HG02623 (cell line): Measurements from ENCODE around the gene BRAT1.

Experiments used
- ATAC-seq: cut with Tn5 transposase; IDR thresholded peaks from one replicate; pipeline ENCODE4 v1.9.1; 2021; ENCODE audit warnings: moderate library complexity; ENCODE audit not compliant: unreplicated experiment

Gene BRAT1

DNA sequence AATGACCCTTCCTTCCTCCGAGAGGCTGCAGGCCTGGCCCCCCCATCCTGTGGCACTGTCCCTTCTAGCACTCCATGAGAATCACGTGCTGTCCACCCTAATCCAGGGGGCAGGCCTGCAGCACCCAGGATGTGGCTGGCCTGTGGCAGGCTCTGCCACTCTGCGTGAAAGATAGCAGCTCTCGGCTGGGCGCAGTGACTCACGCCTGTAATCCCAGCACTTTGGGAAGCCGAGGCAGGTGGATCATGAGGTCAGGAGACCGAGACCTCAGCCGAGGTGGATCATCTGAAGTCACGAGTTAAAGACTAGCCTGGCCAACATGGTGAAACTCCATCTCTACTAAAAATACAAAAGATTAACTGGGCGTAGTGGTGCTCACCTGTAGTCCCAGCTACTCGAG is 54.6 kb downstream of the BRAT1 start:
- no peak for ATAC-seq

DNA sequence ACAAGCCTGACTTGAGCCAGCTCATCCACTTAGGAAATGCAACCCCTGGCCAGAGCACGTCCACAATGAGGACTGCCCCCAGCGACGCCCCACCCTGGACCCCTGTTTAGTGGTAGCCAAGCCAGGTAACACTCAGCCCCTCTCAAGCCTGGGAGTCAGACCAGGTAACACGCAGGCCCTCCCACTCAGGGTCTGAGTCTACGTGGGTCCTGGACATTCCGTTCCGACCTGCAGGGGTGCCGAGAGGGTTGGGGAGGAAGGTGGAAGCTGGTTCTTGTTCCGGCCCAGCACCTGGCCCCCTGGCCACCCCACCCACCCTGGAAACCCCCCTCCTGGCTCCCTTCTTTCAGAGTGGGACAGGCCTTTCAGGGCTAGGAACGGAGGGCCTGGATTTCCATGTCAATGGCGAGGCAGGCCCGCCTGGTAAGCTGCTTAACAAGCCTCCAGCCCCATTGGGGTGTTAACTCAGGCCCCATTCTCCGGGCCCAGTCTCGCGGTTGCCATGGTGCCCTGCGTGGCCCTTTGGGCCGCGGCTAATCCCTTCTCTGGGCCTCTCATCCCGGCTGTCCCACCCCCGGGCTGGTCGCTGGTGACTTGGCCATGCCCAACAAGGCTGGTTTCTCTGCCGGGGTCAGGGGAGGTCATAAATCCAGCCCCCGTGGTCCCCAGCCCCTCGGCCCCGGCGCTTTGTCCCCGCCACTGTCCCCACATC is 55.4 kb downstream of the BRAT1 start:
- no peak for ATAC-seq

DNA sequence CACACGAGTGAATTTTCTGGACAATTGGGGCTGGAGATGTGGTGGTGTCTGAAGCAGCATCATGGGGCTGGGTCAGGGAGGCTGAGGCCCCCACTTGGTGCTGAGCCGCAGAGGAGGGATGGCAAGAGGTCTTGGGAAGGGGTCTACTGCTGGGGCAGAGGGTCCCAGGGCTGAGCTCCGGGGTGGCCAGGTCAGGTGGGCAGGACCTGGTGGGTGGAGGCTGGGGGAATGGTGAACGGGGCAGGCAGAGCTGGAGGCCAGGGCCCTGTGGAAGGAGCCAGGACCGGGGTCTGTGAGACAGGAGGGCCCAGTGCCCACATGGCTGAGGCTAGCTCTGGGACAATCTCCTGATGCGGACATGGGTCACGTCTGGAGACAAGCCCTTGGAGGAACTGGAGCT is 56.1 kb downstream of the BRAT1 start:
- no peak for ATAC-seq

DNA sequence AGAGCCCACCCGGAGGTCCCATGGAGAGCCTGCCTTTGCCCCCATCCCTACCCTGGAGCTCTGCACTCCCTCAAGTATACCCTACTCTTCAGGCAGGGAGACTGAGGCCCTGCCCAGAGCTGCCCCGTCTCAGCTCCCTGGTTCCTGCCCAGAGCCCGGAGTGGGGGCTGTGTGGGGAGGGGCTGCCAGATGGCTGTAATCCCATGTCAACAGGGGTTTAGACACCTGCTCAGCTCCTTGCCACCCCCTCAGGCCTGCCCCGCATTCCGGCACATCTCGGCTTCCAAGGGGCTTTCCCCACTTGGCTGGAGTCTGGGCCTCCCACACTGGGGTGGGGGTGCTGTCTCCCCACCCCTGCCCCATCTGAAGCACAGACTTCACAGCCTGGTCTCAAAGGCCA is 56.6 kb downstream of the BRAT1 start:
- ATAC-seq: no peak

DNA sequence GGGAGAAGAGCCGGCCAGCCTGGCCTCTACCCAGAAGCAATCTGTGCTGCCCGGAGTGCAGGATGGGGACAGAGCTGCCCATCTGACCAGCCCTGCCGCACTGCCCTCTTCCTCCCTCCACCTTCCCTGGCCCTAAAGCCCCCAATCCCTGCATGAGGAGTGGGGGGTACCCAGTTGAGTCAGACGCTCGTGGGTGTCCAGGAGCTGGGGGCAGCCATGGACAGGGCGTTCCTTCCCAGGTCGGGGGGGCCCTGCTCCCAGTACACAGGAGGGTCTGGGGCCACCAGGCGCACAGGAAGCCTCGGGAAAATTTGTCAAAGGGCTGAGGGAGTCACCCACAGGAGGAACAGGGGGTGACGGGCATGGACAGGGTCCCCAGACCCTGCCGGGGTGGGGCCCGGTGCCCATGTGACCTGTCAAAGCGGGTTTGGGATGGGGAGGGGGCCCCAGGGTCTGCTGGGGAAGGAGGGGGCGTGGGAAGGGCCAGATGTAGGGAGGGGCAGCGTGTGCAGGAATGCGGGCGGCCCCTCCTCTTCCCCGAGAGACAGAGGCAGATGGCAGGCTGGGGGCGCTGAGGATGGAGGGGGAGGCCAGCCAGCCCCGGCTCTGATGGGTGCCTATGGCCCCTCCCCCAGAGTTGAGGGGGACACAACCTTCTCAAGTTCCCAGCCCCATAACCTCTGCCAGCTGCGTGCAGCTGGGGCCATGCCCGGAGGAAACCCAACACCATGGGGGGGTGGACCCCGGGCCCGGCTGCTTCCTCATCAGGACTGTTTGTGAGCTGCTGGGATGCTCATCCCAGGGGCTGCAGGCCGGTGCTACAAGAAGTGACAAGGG is 57.6 kb downstream of the BRAT1 start:
- ATAC-seq: no peak

DNA sequence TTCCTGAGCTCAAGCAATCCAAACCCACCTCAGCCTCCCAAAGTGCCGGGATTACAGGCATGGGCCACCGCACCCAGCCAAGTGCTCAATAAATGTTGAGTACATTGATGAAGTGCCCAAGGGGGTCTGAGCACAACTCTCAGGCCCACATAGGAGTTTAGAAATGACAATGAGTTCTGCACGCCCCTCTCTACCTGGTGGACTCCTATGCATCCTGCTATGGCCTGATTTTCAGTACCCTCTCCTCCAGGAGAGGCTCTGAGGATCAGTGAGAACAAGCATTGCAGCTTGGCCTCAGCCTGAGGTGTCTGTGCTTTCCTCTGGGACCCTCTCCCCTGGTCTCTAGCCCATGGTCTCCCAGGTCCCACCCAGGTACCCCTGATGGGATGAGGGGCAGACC is 58.3 kb downstream of the BRAT1 start:
- no peak for ATAC-seq

DNA sequence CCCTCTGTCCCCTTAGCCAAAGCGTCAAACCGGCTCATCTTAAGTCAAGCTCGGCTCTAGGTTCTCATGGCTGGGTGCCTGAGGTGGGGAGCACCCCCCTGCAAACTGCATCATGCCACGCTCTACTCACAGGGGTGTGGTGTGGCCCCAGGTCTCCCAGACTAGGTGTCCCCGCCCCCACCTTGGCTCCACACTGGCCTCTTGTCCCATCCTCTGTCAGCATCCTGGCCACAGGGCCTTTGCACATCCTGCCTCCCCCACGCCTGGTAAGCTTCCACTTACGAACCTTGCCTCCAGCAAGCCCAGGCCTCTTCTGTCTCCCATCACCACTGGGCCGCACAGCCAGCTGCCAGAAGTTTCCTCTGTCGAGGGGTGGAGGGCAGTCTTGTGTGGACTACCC is 58.9 kb downstream of the BRAT1 start:
- ATAC-seq: no peak

DNA sequence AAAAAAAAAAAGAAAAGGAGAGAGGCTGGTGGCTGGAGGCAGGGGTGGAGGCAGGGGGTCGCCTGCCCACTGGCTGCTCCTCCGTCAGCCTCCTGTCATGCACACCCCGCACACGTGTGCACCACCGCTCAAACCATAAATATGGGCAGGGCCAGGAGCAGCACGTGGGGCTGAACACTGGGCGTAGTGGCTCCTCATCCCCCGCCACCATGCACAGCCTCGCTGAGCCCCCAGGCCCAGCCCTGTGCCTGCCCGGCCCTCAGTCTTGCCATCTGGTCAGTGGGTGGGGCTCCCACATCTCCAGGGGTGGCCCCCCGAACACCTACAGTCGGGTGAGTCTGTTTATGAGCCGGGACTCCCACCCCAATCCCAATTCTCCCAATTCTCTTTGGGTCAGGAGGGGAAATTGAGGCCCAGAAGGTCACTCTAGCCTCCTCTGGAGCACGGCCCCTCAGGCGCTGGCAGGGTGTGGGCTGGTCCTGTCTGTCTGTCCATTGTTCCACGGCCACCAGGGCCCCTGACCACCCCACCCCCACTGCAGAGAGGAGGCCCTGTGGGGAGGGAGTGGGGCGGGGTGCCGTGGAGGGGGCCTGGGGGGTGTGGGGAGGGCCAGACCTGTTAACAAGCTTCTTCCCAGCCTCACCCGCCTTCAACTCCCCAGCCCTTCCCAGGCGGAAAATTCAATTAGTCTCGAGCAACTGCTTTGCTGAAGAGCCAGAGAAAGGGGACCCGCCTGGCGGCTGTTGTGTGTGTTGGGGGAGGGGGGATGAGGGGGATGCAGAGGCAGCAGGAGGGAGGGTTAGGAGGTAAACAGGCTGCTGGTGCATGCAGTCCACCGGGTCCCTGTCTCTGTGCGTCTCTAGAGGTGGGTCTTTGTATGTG is 59.7 kb downstream of the BRAT1 start:
- no peak for ATAC-seq

DNA sequence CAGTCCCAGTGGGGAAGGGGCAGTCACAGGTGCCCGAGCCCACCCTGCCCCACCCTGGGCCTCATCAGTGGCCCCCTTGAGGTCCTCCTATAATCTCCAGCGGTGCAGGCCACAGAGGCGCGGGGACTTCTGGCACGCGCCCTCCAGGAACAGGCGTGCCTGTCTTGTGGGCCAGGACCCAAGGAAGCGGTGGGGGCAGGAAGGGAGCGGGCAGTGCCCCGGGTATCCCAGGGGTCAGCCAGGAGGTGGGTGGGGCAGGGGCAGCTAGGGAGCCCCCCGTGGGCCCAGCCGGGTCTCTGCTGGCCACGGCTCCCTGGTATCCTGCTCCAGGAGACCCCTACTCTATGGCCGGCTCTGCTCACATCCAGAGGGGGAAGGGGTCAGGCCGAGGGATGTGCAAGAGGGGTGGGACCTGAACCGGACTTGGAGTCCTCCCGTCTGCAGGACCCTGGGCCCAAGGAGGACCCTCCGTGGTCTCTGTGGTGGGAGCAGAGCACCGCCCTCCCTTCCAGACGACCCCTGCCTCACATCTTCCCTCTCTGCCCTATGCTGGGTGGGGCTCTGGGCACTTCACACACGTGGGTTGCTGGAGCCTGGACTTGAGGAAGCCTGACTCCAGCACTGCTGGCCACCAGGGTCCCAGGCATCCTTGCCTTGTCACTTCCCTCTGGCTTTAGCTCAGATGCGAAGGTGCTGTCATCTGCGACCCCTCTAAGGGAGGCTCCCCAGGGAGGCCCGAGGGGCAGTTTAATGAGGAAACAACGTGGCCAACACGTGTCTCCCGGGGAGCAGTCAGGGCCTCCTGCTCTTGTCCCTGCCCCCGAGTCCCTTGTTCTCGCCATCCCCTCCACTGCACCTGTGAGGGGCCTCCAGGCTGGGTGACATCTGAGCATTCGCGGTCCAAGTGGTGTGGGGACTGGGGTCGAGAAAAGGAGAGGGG is 60.9 kb downstream of the BRAT1 start:
- ATAC-seq: no peak

DNA sequence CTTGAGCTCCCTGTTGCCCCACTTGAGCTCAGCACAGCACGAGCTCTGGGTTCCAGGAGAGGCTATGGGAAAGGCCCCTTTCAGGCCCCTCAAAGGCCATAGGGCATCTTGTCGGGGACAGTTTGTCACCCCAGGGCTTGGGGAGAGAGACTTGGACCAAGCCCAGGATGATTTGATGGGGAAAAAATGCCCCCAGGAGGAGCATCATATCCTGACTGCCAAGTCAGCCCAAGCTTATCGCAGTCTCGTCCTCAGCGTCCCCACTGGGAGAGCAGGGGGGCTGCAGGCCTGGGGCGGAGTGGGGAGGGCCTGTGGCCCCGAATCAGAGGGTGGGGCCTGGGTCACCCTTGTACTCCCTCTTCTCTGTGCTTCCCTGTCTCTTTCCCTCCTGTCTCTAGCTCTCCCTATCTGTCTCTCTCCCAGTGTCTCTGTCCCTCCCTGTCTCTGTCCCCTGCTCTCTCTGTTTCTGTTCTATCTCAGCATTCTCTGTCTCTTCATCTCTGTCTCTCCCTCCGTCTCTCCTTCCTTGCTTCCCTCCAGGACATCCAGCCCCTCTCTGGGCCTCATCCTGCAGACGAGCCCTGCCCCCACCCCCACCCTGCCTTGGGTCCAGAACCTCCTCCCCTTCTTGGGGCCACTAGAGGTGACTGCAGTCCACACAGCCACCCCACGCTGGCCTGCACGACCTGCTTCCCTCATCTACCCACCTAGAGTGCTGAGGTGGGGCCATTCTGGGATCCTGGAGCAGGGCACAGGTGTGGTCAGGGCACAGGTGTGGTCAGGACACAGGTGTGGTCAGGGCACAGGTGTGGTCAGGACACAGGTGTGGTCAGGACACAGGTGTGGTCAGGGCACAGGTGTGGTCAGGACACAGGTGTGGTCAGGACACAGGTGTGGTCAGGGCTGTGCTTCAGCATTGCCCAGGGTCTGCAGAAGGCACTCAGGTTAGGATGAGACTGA is 61.8 kb downstream of the BRAT1 start:
- no peak for ATAC-seq

DNA sequence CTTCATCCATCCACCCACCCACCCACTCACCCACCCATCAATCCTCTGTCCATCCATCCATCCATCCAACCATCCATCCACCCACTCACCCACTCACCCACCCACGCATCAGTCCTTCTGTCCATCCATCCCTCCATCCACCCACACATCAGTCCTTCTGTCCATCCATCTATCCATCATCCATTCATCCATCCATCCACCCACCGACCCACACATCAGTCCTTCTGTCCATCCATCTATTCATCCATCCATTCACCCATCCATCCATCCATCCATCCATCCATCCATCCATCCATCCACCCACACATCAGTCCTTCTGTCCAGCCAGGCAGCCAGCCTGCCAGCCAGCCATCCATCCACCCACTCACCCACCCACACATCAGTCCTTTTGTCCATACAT is 63.3 kb downstream of the BRAT1 start:
- no peak for ATAC-seq

DNA sequence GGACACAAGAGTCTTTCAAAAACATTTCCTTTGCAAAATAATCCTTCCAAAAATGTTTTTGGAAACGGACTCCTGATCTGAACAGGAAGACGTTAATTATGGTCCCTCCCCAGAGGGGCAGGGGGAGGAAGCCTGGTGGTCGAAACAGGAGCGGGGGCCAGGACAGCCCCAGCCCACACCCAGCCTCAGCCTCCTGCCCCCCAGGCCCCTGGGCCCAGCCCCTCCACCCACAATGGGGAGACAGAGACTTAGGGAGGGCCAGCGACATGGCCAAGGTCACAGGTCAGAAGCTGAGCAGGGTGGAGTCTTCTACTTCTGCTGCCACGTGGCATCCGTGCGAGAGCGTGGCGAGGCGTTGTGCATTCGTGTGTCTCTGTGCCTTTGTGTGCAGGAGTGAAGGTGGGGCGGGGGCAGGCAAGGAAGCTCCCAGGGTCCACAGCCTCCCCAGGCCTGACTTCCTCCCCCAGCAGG is 65.1 kb downstream of the BRAT1 start:
- ATAC-seq: no peak

DNA sequence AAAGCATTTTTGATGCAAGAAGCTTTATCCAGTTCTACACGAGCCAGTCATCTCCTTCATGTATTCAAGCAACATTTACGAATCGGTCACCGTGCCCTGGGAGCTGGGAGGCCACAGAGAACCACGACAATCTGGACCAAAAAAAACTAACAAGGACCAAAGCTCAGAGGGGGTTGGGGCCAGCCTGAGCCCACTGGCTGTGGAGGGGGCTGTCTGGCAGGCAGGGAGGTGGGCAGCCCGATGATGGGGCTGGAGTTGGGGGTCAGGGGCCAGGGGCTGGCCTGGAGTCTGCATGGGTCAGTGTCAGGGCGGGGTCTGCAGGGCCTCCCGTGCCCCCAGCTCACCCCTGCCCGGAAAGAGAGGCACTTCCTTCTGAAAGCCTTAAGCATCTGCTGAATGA is 66.6 kb downstream of the BRAT1 start:
- ATAC-seq: no peak

DNA sequence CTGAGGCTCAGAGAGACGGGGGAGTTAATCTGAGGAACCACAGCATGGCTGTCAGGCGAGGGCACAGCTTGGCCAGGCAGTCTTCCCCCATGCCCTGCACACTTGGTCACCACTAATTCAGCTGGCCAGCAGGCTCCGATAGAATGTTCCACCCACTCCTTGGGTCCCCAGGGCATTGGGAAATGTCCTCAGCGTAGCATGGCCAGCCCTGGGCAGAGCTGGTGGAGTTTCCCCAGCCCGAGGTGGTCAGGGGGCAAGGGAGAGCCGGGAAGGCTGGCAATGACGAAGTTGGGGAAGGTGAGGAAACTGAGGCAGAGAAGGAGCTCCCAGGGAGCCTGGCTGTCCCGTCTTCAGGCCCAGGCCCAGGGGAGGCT is 67.1 kb downstream of the BRAT1 start:
- no peak for ATAC-seq
